Stimulated activated CD4-positive, alpha-beta T cell treated with anti-CD3 and anti-CD28 coated beads, TNF-alpha, amount 100 ng/mL, for 48 hours (primary cell): ENCODE data around the gene PSG1.
"Not testable (repeated sequence)": the region's sequence is repeated elsewhere in the genome, so short reads cannot be mapped to it uniquely, and the experiment has no call there.

Experiments used
- DNase-seq, 3 donors: peaks; one replicate each; pipeline ENCODE4 v3.0.0-alpha.2; 2020; ENCODE audit warnings: low read depth in 3 of 3

Gene PSG1

DNA sequence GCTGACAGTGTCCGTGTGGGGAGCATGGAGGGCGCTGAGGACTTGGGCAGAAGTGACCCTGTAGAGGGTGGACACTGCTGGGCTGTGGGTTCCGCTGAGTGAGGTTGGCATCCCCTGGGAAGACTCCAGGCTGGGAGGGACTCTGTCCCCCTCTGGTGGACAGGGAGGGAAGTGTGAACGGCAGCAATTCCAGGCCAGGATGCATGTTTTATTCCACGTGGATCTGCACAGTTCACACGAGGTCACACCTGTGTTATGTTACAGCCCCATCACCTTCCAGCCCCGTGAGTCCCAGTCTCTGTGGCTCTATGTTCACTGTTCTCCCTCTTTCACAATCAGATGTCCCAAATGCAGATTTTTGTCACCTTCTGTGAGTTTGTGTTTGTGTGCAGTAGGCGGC lies 1.8 kb upstream of the PSG1 start:
- DNase-seq: not testable (repeated sequence)

DNA sequence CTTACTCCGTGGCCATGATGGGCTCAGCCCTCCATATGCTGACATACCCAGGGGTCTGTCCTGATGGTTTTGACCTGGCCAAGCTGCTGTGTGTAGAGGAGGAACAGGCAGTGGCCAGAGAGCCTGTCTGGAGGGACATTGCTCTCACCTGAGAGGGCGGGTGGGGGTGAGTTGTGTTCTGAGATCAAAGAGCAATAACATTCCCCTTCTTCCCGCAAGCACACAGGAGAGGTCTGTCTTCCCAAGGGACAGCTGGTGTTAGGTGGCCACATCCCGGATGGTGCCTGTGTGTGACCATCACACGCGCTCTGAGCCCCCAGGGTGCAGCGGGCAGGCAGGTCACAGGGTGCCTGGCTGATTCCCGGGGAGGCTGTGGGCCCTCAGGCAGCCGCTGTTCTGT lies 1.1 kb upstream of the PSG1 start:
- DNase-seq: not testable (repeated sequence)

DNA sequence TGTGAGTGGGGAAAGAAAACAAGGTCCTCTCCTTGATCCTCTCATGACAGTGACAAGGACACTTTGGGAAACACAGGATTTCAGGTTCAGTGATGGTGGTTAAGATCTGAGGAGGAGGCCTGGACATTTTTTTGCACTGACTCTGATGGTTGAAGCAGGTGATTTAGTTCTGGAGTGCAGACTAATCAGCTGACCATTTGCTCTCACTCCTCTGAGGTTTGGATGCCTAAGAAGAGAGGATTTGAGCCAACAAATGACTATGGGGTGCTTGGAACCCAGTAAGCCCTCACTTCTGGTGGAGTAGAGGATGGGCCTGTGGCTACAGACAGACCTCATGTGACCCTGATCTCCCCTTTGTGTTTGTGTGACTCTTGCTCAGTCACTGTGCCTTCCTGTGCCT lies 2.9 kb downstream of the PSG1 start:
- not testable (repeated sequence) for DNase-seq

DNA sequence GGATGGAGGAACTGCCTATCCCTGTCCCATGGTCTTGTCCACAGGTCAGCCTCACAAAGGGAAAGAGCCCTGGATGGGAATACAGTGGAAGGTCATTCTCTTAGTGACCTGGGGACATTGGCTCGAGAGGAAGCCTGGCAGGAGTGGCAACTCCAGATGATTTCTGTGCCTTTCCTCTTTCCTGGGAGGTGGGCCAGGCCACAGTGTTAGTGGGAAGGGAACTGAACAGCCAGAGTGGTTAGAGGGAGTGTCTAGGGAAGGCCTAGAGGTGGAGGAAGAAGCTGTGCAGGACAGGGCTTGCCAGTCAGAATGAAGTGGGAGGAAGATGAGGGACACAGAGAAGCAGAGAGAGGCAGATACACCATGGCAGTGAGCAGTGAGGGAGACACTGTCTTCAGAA lies 3.6 kb downstream of the PSG1 start:
- not testable (repeated sequence) for DNase-seq

DNA sequence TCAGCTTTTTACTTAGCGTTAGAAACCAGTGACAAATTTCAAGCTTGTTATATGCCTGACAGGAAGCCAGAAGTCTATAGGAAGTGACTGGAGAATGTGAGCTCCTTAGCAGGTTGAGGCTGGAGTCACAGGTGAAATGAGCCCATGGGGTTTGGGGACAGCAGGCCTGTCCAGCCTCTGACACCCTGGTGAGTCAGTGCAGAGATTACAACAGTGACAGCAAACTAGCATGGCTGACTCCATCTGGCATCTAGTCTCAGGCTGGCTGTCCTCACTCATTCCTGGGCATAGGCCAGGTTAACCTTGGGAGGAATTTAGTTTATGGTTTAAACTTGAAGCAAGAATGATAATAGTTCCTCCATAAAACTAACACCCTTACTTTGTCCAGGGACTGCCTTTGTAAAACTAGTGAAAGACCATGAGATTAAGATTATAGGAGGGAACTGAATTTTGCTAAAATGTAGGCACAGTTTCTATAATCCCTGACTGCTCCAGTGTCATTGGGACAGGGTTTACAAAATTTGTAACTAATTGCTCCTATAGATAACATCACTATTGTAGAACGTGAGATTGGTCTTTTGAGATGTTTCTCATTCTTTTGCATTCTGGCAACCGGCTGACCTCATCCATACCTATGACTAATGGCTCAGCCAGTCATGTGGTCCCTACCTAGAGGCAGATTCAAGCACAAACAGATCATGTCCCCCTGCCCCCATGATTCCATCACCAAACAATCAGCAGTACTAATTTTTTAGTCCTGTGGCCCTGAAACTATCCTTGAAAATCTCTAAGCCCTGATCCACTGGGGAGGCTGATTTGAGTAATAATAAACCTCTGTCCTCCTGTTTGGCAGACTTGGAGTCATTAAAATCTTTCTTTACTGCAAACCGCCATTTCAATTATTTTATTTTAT lies 4.4 kb downstream of the PSG1 start:
- DNase-seq: not testable (repeated sequence)

DNA sequence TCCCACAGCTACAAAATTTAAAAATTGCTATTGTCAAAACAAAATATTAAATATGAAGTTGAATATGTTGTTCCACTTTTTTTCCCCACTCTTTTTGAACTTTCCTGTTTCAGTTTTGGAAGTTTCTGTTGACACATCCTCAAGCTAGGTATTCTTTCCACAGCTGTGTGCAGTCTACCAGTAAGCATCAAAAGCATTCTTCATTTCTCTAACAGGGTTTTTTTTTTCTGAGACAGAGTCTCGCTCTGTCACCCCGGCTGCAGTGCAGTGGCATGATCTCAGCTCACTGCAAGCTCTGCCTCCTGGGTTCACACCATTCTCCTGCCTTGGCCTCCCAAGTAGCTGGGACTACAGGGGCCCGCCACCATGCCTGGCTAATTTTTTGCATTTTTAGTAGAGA lies 5.4 kb downstream of the PSG1 start:
- not testable (repeated sequence) for DNase-seq

DNA sequence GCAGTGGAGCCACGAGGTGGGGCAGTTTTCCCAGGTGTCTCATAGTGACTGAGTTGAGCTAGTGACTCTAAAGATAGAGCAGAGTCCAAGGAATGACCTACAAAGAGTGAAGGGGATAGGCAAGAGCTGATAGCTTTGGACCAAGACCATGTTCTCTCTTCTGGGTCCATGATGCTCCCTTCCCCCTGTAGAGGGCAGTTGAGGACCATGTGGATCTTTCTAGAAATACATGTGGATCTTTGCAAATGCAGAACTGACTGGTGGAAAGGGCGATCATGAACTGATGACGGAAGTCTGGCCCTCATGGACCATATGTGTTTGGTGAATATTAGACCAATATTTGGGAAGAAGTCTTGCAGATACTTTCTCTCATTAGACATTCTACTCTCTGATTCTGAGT lies 6.9 kb downstream of the PSG1 start:
- no peak for DNase-seq

DNA sequence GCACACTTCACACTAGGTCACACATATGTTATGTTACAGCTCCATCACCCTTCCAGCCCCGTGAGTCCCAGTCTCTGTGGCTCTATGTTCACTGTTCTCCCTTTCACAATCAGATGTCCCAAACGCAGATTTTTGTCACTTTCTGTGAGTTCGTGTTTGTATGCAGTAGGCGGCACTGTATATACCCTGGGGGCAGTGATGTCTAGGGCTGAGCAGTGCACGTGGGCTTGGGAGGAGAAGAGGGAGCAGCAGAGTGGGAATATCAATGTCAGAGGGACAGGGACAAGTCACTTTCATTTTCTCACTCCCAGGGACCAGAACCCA lies 22.0 kb downstream of the PSG1 start:
- DNase-seq: no peak

DNA sequence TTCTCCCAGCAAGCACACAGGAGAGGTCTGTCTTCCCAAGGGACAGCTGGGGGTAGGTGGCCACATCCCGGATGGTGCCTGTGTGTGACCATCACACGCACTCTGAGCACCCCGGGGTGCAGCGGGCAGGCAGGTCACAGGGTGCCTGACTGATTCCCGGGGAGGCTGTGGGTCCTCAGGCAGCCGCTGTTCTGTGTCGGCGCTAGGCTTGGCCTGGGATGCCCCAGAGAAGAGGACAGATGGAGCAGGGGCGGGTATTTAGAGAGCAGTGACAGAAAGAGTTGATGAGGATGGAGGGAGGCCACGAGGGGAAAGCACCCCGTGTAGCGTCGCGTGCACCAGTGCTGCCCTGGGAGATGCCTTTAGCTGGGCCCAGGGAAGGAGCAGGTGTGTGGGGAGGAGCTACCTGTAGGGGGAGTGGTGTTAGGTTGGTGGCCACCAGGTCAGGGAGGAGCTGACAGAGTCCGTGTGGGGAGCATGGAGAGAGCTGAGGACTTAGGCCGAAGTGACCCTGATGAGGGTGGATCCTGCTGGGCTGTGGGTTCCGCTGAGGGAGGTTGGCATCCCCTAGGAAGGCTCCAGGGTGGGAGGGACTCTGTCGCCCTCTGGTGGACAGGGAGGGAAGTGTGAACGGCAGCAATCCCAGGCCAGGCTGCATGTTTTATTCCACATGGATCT lies 22.5 kb downstream of the PSG1 start:
- DNase-seq: not testable (repeated sequence)

DNA sequence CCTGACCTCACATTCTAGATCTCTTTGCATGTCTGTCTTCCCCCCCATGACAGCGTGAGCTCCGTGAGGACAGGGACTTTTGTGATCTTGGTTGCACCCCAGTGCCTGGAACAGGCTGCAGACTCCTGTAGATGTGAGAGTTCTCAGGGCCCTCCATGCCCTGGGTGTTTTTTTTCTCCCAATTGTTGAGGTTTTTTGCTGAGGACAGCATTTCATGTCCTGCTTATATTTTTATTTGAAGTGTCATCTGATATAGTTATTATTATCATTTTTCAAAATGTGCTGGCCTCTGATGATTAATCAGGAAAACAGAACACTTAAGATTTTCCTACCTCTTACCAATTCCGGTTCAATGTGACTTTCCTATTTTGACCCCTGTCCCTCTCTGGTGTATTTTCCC lies 24.8 kb downstream of the PSG1 start:
- DNase-seq: not testable (repeated sequence)

DNA sequence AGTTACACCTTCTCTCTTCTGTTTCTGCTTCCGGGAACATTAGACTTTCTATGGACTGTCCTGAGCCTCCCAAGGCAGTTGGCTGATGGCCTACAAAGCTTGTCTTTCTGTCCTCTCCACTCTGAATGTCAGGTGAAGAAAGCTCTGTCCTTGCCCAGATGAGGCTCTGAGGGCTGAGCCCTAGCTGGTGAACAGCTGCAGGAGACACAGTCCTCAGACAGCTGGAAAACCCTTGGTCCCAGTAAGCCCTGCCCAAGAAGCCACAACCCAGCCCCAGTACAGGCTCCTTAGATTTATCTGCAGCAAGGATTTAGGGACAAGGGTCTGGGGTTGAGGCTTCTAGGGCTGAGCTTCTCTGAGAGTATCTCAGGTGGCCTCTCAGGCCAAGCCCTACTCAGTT lies 26.3 kb downstream of the PSG1 start:
- not testable (repeated sequence) for DNase-seq

DNA sequence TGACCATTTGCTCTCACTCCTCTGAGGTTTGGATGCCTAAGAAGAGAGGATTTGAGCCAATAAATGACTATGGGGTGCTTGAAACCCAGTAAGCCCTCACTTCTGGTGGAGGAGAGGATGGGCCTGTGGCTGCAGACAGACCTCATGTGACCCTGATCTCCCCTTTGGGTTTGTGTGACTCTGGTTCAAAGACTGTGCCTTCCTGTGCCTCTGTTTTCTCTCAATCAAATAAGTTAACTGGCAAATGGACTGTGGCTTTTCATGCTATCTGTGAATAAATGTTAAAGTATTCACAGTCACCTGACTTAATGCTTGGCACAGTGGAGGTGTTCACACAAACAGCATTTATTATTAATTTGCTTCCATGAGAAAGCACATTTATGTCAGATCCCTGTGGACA lies 26.7 kb downstream of the PSG1 start:
- DNase-seq: not testable (repeated sequence)

DNA sequence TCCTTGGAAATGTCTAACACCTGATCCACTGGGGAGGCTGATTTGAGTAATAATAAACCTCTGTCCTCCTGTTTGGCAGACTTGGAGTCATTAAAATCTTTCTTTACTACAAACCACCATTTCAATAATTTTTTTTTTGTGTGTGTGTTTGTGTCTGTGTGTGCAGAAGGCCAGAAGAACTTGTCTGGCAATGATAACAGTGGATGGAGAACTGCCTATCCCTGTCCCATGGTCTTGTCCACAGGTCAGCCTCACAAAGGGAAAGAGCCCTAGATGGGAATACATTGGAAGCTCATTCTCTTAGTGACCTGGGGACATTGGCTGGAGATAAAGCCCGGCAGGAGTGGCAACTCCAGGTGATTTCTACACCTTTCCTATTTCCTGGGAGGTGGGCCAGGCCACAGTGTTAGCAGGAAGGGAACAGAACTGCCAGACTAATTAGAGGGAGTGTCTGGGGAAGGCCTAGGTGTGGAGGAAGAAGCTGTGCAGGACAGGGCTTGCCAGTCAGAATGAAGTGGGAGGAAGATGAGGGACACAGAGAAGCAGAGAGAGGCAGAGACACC lies 27.7 kb downstream of the PSG1 start:
- DNase-seq: not testable (repeated sequence)

DNA sequence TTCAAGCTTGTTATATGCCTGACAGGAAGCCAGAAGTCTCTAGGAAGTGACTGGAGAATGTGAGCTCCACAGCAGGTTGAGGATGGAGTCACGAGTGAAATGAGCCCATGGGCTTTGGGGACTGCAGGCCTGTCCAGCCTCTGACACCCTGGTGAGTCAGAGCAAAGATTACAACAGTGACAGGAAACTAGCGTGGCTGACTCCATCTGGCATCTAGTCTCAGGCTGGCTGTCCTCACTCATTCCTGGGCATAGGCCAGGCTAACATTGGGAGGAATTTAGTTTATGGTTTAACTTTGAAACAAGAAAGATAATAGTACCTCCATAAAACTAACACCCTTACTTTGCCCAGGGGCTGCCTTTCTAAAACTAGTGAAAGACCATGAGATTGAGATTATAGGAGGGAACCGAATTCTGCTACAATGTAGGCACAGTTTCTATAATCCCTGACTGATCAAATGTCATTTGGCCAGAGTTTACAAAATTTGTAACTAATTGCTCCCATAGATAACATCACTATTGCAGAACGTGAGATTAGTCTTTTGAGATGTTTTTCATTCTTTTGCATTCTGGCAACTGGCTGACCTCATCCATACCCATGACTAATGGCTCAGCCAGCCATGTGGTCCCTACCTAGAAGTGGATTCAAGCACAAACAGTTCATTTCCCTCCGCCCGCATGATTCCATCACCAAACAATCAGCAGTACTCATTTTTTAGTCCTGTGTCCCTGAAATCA lies 28.4 kb downstream of the PSG1 start:
- no peak for DNase-seq

DNA sequence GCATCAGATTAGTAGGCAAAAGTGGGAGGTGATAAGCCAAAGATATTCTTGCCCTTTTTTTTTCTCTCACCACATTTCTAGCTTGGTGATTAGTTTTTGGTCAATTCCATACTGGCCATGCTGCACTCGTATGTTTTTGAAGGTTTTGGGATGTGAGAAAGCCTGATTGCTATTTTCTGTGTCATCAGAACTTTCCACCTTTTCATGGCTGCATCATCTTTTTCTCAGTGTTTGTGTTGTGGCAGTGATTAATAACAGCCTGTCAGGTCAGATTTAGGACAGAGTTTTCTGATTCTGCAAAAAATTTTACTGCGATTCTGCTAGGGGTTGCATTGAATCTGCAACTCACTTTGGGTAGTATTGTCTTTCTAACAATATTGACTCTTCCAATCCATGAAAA lies 32.9 kb downstream of the PSG1 start:
- DNase-seq: no peak

DNA sequence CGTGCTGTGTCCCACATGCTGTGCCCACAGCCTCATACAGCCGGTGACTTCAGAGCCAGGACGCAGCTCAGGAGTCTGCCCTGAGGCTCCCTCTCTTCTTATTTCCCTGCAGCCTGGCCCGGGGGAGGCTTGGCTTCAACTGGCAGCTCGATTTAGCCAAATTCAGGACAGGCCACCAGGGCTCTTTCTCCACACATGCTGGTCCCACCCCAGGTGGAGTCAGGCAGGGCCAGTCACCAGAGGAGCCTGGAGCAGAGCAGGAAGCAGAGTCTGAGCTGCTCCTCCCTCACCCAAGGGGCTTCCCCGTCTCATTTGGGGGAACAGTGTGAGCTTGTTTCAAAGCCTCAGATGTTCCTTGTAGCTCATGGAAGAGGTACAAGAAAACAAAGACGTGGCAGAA lies 35.9 kb downstream of the PSG1 start:
- not testable (repeated sequence) for DNase-seq

DNA sequence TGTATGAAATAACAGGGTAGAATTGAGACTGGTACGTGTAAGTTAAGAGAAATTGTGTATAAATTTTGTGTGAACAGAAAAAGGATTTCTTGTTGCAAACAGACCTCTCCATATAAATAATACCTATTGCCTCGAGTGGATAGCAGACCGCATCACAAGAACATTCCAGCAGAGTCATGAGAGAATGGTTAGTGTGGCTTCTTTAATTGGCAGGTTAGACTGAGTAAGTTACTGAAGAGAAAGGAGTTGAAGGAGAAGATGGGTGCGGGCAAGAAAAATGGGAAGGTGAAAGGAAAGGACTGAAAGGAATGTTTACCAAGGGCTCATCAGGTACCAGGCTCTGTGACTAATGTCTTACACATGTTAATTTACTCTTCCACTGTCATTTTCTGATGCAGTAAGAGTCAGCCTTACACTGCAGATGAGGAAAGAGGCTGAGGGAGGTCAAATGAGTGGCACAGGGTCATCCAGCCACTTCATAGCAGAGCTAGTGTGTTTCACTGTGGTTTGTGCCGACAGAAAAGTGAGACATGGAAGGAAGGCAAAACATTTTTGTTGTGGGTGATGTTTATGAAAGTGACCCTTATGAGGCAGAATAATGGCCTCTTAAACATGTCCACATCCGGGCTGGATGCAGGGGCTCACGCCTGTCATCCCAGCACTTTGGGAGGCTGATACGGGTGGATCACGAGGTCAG lies 46.6 kb downstream of the PSG1 start:
- DNase-seq: not testable (repeated sequence)

DNA sequence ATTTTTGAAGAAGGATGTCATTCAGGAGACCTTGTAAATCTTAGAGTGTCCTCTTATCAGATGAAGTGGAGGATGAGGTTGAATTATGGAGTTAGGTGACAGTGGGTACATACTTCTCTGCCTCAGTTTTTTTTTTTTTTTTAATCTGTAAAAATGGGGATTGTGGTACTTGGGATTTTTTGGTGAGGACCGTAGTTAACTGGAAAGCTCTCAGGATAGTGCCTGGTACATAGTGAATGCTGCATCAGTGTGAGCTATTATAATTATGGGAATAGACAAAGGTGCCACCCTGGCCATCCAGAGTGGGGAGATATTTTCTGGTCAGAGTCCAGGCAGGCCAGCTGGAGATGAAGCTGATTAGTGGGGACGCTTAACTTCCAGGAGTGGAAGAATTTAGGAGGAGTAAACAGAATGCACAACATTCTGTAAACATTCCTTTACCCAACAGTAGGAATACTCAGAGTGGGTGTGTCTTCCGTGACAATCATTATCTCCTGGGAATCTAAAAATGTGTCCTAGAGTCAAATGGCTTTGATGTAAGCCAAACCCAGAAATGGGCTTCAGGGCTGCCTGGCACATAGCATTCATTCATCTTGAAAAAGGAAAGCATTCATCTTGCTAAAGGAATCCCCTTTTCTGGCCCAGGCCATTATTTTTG lies 47.4 kb downstream of the PSG1 start:
- not testable (repeated sequence) for DNase-seq

DNA sequence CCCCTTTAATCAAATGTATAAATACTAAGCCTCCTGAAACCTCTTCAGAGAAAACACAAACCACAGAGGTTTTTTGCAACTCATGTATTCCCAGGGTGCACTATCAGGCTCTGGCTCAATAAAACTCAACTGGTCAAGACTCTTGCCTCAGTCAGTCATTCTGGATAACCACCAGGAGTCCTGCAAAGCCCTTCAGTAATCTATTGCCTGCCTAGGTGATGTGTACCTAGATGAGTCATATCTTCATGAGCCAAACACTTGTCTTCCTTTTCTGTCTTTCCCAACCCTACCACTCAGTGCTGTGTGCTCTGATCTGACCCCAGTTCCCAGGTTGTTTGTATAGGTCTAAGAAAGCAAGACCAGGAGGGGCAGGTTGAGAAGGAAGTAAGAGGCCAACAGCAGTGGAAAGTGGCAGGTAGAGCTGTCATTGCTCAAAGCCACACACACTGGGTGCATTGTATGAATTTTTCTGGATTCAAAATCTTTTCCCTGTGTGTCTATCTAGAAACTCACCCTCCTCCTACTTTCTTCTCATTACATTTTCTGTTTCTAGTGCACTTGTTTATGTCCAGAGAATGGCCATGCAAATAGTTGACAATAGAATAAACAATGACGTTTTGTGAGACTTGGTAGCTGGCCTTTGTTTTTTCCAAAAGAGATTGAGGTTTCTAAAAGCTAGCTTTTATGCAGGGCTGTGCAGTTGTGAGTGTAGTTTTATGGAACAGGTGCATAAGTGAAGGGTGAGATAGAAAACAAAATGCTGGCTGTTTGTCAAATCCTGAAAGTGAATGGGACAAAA lies 48.1 kb downstream of the PSG1 start:
- DNase-seq: no peak

DNA sequence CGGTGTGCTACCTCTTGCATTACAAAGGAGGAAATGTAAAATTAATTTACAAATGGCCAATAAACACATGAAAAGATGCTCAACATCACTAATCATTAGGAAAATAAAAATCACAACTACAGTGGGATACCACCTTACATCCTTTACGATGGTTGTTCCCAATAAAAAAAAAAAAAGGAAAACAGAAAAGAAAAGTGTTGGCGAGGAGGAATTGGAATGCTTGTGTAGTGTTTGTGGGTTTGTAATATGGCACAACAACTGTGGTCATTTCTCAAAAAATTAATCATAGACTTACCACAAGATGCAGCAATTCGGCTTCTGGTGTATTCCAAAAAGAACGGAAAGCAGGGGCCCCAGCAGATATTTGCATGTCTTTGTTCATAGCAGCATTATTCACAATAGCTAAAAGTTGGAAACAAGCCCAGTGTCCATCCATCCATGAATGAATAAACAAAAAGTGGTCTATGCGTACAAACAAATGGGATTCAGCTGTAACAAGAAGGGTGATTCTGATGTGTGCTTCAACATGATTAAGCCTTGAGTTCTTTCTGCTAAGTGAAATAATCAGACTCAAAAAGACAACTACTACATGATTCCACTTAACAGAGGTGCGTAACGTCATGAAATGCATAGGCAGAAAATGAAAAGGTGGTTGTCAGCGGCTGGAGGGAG lies 58.1 kb downstream of the PSG1 start:
- DNase-seq: not testable (repeated sequence)
